Stimulated activated CD8-positive, alpha-beta memory T cell treated with anti-CD3 and anti-CD28 coated beads, Interleukin-4, amount 100 ng/mL, for 4 hours (primary cell): ENCODE results near the gene PDXK.
A peak's percentile ranks its signal among the peaks of the same experiment; 100 is the strongest.

Experiments
- DNase-seq, 2 donors: peaks; one replicate each; pipeline ENCODE4 v3.0.0-alpha.2; 2020; ENCODE audit warnings: low read depth in 2 of 2, low spot score in 1 of 2

PDXK gene

DNA sequence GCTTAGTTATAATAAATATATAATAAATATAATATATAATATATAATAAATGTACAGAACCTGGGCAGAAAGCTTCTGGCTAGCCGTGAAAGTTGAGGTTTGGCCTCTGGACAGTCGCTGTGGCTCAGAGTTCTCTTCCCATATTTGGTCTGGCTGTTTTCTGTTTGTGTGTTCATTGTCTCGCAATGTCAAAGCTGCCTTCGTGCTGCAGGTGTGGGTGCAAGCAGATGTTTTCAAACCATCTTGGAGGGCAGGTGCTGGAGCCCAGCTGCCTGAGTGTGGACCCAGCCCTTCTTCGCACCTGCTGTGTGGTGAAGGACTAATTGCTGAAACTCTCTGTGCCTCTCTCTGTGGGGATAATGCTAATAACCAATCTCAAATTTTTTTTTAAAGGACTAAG, 60.7 kb downstream of the PDXK start:
- no peak for DNase-seq

DNA sequence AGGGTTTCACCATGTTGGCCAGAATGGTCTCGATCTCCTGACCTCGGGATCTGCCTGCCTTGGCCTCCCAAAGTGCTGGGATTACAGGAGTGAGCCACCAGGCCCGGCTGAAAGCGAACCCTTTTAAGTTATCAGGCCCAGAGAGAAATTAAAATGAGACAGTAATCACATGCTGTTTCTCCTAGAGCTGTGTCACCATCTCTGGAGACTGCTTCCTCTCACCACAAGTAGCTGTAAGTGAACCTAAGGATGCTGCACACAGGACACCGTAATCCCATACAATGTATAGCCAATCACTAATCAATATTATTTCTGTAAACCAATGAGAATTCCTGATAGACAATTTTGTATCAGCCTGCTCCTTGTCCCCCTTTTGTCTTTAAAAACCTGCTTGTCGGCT, 62.9 kb downstream of the PDXK start:
- DNase-seq = no peak

- no peak for DNase-seq
Observed at GRCh38 chr21:43782431-43783097, 63.6 kb downstream of the PDXK start.

DNA sequence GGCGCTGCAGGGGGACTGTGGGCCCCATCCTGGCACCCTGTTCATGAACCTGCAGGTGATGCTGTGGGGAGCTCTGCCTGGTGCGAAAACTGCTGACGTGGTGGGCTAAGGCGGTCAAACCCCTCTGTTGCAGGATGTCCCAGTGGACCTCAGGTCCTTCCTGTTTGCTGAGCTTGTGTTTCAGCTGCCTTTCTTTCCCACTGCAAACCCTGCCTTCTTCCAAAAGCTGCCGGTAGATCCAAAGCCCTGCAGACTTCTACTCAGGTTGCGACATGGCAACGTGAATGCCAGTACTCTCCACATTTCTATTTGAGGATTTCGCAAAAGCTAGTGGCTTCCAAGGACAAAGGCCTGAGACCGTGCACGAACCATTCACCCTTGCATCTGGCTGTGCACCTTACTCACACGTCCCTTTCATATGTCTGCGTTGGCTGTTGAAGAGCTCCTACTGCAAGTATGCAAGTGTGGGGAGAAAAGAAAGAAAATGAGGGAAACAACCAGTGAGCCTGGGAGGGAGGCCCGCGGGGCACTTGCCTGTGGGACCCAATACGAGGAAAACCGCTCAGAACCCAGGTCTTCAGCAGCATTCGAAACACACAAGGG, 64.3 kb downstream of the PDXK start:
- no peak for DNase-seq

- DNase-seq = no peak
Observed at GRCh38 chr21:43785134-43785533, 66.2 kb downstream of the PDXK start.

DNA sequence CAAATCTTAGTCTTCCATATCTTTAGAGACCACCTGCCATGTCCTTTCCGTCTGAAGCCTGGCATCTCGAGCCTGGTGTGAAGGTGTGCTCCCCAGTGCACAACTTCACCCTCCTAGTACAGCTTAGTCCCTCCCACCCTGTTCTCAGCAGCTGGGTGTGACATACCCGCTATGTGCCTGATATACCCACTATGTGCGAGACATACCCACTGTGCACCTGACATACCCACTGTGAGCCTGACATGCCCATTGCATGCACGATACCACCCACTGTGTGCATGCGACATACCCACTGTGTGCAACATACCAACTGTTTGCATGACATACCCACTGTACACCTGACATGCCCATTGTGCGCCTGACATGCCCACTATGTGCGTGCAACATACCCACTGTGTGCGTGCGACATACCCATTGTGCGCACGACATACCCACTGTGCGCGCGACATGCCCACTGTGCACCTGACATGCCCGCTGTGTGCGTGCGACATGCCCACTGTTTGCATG, 67.4 kb downstream of the PDXK start:
- no peak for DNase-seq

GRCh38 chr21:43786807-43787440, 68.0 kb downstream of the PDXK start:
- DNase-seq = no peak

- DNase-seq = peak; percentile 78 to 87
Observed at GRCh38 chr21:43789276-43790009, 70.5 kb downstream of the PDXK start, which contains the start of gene RRP1. Gene RRP1 (plus strand): TSS chr21:43789577. CDS start chr21:43789630, 53 bp downstream.

DNA sequence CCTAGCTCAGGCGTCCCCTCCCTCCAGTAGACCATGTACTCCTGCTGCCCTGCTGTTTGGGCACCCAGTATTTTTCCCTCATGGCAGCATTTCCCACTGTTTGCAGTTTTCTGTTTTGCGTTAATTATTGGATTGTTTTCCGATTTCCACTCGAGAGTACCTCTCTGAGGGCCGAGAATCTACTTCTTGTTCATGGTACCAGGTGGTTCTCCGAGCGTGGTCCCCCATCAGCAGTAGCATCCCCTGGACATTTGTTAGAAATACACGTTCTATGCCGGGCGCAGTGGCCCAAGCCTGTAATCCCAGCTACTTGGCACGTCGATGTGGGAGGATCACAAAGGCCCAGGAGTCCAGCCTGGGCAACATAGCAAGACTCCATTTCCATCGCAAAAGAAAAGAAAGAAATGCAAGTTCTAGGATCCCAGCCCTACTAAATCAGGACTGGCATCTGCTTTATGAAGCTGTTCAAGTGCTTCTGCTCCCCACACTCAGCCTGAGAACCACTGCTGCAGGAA, 71.1 kb downstream of the PDXK start:
- DNase-seq = no peak

GRCh38 chr21:43792406-43792805, 73.5 kb downstream of the PDXK start:
- DNase-seq = no peak

DNA sequence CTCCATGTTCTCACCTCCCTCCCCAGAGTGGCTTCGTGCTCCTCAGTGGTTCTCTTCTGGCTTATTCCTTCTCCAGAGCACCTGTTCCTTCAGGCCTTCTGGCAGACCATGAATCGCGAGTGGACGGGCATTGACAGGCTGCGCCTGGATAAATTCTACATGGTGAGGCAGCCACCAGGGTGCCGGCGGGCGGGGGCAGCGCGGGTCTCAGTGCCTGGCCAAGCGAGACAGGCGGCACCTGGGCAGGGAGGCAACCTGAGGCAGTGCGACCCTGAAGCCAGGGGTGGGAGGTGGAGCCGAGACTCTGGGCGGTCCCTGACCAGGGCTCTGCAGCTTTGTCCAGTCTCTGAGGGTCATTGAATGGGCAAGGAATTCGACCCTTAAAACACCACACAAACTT, 74.3 kb downstream of the PDXK start:
- DNase-seq = no peak

- no peak for DNase-seq
Observed at GRCh38 chr21:43794311-43794710, 75.4 kb downstream of the PDXK start.

DNA sequence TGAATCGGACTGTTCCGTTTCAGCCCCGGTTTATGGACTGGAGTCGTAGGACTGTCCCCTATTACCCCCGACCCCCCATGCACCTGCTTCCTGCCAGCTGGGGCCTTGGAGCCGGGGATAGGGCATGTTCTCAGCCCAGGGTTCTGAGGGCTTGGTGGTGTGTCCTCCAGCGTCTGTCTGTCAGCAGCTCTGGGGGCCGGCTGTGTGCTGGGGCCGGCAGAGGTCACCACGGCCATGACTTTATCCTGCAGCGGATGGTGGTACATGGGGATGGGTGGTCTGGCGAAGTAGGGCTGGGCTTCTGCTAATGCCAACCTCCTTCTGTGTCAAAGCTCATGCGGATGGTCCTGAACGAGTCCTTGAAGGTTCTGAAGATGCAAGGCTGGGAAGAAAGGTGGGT, 75.9 kb downstream of the PDXK start:
- DNase-seq = no peak

GRCh38 chr21:43797415-43797814, 78.5 kb downstream of the PDXK start:
- DNase-seq = no peak

DNA sequence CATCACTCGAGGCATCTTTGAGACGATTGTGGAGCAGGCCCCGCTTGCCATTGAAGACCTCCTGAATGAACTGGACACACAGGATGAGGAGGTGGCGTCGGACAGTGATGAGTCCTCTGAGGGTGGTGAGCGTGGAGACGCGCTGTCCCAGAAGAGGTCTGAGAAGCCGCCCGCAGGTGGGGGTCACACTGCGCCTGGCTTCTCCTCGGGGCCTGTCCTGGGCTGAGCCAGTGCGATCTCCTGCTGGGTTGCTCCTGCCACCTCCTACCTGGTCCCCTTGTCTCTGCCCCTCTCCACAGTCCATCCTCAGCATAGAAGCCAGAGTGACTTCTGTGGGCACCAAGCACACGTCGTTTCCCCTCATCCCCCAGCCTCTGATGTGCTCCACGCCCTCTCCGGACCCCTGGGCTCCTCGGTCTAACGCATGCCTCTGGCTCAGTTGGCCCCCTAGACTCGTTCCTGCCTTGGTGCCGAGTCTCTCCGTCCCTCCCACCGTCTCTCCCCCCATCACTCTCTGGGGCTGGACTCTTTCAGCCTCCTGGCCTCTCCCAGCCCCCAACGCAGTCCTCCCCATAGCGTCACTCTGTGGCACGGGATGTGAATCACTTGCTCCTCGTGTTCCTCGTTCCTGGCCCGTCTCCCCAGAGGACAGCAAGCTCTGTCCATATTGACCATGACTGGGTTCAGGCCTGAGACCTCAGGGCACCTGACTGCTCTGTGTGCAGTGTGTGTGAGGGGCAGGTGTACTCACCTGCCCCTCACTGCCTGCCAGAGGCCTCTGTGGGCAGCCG, 79.2 kb downstream of the PDXK start:
- no peak for DNase-seq

DNA sequence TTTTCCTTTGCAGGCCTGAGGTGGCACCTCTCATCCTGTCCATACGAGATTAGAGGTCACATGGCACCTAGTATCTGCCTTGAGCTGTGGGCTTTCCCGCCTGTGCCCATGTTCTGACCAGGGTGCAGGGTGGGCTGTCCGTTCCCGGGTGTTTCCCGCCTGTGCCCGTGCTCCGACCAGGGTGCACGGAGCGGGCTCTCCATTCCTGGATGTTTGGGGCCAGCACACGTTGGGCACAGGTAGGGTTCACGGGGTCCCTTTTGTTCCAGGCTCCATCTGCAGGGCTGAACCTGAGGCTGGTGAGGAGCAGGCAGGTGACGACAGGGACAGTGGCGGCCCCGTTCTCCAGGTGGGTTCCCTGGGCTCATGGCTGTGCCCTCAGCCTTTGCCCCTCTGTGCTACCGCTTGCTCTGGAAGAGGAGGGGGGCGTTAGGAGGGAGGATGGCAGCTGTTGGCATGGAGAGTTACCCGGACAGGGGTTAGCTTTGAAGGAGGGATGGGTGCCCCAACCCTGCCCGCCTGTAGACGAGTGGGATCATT, 80.4 kb downstream of the PDXK start:
- DNase-seq = no peak

- no peak for DNase-seq
Observed at GRCh38 chr21:43800124-43800523, 81.2 kb downstream of the PDXK start.

DNA sequence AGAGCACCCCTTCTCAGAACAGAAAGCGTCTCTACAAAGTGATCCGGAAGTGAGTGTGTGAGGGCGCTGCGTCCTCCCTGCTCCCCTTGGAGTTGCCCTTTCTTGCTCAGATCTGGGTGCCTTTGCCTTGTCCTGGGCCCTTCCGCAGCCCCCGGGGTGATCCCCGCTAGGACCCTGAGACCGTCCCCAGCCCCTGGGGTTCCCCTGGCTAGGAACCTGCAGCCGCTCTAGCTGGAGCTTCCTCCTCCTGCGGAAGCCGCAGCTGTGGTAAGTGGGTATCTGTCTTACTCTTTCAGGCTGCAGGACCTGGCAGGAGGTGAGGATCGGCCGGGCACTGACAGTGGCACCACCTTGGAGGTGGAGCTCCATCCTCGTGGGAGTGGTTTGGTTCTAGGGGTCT, 81.6 kb downstream of the PDXK start:
- DNase-seq = no peak

- DNase-seq = no peak
Observed at GRCh38 chr21:43801006-43801783, 82.3 kb downstream of the PDXK start.
